NCI-H226 (cell line): ENCODE results near the gene ATG16L1.

ENCODE experiments used
- DNase-seq: peaks from one replicate; pipeline ENCODE4 v3.0.0-alpha.2; 2015

ATG16L1 gene

DNA sequence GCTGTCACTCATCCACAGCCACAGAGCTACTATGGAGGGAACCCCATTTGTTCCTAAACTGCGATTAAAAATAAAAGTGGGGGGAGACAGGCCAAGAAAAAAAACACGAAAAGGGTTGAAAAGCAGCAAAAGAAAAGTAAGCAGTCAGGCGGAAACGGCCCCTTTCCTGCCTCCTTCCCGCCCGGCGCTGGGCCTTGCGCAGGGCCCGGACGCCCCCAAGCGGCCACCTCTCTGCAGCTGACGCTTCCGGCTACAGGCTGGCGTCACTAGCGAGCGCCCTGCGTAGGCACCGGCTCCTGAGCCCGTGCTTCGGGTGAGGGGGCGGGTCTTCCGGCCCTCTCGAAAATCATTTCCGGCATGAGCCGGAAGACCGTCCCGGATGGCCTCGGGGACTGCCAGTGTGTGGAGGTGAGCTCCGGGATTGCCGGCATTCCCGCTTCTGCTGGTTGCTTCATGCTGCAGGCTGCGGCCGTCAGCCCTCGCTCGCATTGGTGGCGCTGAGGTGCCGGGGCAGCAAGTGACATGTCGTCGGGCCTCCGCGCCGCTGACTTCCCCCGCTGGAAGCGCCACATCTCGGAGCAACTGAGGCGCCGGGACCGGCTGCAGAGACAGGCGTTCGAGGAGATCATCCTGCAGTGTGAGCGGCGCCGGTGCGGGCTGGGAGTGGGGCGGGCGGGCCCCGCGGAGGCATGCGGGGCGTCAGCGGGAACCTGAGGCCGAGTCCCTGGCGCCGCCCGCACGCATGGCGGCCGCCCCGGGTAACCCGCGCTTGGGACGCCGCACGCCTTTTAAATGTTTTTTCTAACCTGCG is at the start of gene ATG16L1:
ATG16L1 (plus strand) TSS at position 368 of the 811 bp plus-strand sequence; CDS start at position 523, 155 bp downstream.
- peak; percentile 94 for DNase-seq

DNA sequence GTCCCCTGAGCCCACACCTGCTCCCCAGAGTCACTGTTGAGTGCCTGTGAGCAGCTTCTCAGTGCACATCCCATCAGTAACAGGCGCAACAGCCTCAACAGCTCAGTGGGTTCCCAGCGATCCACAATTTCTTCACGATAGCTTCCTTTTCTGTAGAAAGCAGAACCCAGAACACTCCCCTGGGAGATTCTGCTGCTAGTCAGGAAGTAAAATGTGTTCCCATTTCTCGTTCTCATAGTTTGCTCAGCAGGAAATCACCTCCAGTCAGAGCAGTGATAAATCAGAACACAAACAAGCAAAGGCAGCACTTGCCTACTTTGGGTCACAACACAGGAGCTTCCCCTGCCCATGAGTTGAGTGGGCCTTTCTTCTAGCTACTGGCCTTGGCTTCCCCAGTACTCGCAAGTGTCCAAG is 48.9 kb upstream of the ATG16L1 start:
- DNase-seq, result no peak

DNA sequence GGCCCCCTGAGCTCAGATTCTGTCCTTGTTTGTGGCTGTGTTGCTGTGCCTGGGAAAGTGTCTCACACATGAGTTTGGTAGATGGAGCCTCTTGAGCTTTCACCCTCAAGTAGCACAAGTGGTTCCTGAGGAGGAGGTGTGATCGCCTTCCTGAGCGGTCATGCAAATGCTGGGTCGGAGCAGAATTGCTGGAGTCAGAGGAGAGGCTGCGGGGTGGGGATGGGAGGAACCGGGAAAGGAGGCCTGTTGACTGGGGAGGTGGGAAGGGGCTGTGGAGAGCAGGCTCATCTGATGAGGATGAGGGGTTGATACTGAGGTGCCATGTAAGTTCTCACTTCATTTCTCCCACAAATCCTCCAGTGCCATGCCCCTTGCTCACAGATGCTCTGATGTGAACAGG is 48.4 kb upstream of the ATG16L1 start:
- DNase-seq, result no peak

DNA sequence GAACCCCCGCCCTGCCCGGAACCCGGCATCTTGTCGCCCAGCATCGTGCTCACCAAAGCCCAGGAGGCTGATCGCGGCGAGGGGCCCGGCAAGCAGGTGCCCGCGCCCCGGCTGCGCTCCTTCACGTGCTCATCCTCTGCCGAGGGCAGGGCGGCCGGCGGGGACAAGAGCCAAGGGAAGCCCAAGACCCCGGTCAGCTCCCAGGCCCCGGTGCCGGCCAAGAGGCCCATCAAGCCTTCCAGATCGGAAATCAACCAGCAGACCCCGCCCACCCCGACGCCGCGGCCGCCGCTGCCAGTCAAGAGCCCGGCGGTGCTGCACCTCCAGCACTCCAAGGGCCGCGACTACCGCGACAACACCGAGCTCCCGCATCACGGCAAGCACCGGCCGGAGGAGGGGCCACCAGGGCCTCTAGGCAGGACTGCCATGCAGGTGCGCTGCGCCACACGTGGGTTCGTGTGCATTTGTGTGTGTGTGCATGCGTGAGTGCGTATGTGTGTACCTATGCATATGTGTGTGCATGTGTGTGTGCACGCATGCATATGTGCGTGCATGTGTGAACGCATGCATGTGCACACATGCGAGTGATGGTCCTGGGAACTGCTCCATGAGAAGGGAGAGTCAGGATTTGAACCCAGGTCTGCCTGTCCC is 47.1 kb upstream of the ATG16L1 start:
- no peak for DNase-seq

DNA sequence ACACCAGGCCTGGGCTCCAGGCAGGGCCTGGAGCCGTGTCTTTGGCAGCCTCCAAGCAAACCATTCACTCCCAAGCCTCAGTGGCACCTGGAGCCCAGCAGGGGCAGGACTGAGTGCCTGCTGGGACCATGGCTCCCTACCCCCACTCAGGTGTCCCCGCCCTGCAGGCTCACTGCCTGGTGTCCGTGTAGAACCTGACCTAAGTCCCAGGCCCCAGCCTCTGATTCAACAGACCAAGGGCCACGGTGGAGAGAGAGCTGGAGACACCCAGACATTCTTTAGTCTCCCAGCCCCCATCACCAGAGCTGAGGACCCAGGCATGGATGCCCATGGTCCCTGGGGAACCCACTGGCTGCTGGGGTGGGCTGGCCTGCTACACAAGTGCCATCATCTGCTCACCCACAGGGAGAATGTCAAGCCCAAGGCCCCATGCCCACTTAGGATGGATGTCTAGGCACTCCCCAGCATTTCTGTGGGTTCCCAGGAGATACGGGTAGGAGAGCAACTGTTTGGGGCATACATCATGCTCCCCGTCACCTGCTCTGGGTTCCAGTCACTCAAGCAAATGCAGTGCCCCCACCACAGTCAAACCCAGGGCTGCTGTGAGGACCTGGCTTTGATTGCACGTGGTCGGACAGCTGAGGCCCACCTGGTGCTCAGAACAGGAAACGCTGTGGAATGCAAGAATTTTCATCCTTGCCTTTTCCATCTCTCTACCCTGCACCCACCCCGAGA is 42.9 kb upstream of the ATG16L1 start:
- peak; percentile 46 for DNase-seq

DNA sequence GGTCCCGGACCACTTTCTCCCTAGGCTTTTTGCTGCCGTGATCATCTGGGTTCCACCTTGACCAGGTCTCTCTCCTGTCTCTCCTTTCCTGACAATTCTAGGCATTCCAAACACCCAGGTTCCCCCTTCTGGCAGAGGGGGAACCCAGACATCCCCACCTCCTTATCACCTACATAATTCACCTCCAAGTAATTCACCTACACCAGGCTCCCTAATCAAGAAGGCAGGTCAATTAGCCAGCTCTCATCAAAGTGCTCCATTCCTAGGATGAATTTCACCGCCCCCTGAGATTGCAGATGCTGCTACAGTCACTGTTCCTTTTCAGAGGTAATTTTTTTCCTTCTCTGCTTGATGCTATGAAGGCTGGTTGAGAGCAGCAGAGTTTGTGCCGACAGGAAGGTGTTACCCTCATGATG is 42.3 kb upstream of the ATG16L1 start:
- no peak for DNase-seq

DNA sequence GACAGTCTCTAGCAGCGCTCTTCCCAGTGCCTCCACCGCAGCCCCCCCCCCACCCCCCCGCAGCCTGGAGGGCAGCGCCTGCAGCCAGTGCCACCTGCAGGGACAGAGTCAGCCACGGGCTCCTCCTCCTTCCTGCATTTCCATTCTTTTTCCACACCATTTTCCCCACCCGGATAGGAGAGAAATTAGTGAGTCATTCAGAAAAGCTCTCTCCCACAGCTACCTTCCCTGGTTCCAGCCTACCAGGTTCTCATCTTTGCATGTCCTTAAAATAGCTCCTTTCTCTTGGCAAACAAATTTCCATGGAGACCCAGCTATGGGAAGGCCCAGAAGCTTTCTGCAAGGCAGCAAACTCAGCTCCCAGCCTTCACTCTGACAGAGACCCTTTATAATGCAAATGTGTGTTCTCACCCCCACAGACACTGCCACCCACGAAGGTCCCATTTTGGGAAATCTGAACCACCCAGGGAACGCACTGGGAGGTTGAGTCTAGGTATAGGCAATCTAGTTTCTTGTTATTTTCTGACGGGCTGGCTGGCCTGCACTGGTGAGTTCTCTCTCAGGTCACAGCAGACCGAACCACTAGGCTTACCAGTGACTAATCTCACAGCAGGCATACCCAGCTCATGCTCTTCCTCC is 41.8 kb upstream of the ATG16L1 start:
- peak; percentile 86 for DNase-seq

DNA sequence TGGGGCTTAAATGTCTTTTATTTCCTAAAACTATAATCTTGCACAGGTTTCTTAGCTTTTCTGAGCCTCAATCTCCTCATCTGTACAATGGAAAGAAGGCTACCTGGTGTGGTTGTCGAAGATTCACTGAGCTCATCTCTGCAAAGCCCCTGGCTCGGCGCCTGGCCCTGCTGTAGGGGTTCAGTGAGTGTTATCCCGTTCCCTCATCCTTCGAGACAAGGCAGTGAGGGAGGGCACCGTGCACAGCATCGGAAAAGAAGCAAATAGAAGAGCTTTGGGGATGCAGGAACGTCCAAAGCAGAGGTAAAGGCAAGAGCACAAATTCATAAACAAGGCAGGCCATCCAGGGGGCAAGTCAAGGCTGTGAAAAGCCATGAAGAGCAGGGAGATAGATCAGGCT is 41.2 kb upstream of the ATG16L1 start:
- no peak for DNase-seq

DNA sequence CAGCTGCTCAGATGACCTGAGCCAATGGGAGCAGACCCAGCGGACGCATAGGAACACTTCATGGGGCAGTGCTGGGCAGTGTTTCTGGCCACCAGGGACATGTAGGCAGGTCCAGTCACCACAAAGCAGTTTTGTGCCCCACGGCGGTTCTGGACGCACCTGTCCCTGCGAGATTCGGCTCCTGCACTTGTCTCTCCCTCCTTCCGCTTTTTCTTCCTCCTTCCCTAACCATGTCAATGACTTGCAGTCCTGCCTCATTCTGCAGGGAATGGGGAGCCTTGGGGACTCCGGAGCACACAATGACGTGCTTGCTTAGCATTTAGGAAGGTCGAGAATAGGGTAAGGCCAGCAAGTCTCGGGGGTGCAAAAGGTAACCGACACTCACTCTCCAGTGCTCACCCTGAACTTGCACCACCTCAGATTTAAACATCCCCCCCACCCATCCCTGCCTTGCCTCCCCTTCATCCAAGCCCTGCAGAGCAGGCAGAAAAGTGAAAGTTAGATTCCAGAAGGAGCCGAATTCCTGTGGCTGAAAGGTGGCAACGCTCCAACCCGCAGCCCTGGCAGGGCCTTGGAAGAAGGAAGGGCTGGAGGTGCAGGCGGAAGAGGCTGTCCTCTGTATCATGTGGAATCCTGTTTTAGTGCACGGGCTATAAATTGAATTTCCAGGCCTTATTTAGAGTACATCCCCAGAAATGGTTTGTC is 40.5 kb upstream of the ATG16L1 start:
- DNase-seq, result peak; percentile 95

DNA sequence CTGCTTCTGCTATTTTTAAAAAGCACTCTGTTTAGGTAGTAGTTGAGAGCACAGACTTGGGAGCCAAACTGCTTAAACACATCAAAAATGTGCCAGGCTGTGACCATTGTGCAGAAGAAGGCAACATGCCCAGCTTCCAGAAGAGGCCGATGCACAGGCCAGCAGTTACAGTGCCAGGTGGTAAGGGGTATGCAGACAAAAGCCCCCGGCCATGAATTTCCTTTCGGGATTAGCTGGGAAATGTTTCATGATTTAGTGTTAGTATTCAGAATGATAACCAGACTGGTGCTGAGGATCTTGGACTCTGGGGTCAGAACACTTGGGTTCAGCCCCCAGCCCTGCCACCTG is 40.0 kb upstream of the ATG16L1 start:
- no peak for DNase-seq

DNA sequence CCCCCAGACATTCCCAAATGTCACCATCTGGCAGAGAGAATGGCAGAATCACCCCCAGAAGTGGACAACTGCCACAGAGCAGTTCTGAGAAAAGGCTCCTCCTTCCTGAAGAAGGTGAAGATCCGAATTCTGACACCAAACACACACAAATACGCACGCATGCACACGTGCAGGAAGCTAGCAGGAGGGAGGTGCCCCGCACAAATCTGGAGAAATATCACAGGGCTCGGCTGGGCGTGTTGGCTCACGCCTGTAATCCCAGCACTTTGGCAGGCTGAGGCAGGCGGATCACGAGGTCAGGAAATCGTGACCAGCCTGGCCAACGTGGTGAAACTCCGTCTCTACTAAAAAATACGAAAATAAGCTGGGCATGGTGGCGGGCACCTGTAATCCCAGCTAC is 38.5 kb upstream of the ATG16L1 start:
- DNase-seq, result no peak

DNA sequence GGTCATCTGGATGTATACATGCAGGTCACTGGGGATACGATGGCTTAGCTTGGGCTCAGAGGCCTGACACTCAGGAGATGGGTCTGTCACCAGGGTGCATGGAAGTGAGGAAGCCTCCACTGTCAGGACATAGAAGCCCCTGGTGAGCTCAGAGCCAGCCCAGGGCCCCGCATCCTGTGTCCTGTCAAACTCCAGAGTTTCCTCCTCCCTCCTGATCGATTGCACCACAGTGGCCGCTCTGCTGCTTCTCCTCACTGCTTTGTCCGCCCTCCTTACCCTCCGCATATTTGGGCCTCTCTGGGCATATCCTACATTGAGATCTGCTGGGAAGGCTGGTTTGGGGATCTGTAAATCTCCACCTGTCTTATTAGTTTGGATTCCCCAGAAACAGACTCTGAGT is 37.5 kb upstream of the ATG16L1 start:
- no peak for DNase-seq

DNA sequence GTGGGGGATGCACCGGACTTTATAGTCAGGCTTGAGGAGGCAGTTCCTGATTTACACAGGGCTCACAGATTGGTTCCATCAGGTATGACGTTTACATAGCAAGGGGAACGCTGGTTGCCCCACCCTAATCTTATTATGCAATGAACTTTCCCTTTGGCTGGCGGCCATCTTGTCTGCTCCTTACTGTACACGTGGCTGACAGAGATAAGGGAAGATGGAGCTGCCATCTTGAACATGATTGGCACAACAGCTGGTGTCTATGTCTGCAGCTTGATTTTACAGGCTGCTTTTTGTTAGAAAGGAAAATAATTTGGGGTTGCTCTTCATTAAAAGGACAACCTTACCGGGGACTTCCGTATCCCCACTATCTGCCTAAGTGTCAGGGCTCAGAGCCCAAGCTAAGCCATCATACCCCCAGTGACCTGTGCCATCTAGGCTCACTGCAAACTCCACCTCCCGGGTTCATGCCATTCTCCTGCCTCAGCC is 33.5 kb upstream of the ATG16L1 start:
- DNase-seq, result peak; percentile 78

DNA sequence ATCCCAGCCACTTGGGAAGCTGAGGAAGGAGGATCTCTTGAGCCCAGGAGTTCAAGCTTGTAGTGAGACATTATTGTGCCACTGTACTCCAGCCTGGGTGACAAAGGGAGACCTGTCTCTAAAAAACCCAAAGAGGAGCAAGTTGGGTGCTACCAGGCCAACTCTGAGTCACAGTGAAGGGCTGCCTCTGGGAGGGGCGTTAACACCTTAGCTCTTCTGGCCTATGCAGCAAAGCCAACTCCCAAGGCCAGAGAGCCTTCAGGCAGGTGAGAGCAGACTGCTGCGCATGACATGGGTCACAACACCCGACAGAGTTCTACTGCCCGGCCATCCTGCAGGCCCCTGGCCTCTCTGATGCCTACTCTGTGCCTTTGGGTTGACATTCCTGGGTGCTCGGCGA is 32.6 kb upstream of the ATG16L1 start:
- no peak for DNase-seq

DNA sequence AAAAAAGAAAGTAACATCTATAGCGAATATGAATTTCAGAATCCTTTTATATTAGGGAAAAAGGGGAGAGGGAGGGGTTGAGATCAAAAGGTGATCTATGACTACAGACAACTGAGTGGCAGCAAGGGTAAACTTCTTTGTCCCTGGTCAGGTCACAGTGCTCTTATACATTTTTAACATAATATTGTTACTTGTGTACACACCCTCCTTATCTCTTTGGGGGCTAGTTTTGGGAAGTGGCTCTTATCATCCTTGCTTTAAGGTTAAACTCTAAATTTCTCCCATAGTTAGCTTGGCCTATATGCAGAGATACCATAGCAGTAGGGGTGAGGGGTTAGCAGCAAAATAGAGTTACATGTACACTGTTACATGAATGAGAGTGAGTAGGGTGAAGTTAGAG is 31.6 kb upstream of the ATG16L1 start:
- no peak for DNase-seq

DNA sequence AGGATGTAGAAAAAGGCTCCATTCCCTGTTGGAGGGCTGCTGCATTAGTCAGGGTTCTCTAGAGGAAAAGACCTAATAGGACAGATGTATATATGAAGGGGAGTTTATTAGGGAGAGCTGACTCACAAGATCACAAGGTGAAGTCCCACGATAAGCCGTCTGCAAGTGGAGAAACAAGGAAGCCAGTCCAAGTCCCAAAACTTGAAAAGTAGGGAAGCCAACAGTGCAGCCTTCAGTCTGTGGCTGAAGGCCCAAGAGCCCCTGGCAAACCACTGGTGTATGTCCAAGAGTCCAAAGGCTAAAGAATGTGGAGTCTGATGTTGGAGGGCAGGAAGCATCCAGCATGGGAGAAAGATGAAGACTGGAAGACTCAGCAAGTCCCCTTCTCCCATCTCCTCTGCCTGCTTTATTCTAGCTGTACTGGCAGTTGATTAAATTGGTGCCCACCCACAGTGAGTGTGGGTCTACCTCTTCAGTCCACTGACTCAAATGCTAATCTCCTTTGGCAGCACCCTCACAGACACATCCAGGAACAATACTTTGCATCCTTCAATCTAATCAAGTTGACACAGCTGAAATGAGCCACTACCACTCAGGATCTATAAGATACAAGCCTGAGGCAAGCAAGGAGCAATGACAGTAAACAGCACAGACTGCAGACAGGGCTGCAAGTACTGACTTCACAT is 30.0 kb upstream of the ATG16L1 start:
- DNase-seq, result peak; percentile 89

DNA sequence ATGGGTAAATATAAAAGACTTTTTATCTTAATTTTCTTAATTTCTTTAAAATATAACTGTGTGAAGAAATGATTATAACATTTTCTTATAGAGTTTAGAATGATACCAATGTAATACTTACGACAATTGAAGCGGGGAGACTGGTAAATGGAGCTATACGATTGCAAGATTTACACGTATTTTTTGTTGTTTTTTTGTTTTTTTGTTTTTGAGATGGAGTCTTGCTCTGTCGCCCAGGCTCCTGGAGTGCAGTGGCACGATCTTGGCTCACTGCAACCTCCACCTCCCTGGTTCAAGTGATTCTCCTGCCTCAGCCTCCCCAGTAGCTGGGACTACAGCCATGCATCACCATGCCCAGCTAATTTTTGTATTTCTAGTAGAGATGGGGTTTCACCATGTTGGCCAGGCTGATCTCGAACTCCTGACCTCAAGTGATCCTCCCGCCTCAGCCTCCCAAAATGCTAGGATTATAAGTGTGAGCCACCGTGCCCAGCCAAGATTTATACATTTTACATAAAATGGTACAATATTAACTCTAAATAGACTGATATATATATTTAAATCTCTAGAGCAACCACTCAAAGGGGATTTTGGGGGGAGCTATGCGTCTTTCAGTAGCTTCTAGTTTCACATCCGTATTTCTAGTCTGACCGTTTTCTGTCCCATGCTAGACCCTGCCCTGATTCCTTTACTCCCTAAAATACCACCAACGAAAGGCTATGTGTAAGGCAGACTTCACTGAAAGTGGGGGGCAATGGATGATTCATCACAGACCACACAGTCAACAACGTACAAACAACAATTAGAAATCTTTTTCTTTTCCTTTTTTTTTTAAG is 28.2 kb upstream of the ATG16L1 start:
- DNase-seq, result no peak

DNA sequence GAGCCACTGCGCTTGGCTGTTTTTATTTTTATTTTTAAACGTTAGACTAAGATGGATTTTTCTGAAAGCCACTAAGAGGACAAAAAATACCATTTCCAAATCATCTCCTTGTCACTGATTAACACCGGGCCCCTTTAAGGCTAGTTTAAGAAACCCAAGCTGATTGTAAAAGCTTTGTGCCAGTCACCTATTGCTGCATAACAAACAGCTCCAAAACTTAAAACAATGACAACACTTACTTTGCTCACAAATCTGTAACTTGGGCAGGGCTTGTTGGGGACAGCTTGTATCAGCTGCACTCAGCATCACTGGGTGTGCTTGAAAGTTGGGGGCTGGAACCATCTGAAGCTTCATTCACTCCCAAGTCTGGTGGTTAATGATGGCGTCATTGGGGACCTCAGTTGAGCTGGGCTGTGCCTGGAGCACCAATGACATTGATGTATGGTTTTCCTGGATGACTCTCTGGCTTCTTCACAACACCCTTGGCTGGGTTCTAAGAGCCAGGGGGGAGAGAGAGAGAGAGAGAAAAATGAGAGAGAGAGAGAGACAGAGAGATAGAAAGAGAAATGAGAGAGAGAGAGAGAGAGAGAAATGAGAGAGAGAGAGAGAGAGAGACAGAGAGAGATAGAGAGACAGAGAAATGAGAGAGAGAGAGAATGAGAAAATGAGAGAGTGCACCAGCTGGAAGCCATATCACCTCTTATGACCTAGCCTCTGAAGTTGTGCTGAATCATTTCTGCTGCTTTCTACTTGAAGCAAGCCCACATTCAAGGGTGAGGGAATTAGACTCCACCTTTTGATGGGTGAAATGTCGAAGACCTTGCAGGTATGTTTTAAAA is 26.0 kb upstream of the ATG16L1 start:
- DNase-seq, result no peak

DNA sequence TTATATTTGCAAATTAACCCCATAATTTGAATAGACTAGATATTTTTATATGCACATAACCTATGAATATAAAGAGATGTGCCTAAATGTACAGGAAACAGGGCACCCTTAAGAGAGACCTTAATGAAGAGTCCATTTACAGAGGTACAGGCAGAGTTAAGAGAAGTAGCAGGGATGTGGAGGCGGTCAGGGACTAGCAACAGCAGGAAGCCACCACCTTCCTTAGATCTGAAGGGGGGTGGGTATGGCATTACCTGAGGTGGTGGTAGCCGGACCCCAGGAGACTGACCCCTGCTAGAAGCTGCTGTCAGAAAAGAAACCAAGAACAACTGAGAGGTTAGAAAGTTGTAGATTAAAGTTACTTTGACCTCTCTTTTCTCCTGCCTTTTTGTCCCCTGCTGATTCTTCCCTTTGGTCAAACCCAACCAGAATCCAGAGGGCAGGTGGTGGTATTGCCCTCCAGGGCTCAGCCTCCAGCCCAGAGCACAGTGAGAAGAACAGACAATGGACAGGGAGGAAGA is 24.9 kb upstream of the ATG16L1 start:
- no peak for DNase-seq
